ENCODE measurements around the gene PYM1. TPM values are rescaled to one million over a fixed set of nuclear protein-coding genes. Genes with fewer than 3 reads are reported as not detected.

Gene PYM1
- total and polyA plus RNA-seq, 2 of the 8 experiments (the other 6 are each of a cell fraction or from before 2014, with no cell fraction given): 38.7 to 58.5 TPM

DNA sequence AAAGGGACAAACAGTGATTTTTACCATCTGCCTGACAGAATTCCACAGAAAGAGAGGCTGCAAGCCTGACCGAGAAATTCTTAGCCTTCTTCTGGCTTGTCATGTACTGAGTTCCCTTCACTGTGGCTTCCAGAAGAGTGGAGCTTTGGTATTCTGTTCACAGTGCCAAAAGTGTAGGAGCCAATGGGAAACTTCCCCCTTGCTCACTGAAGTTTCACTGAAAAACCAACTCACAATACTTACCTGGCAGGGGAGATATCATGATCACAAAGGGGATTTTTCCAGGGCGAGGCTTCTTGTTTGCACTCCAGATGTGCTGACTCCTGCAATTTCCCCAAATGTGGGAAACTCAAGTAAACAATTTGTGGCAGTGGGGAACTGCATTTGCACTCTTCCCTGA is 53.3 kb downstream of the PYM1 start:
- no peak overlapping the region for H3K23ac ChIP-seq (ENCODE audit: insufficient read length)
- H3K4ac ChIP-seq (replicated peaks; ENCODE audit: insufficient read length, low read depth, low read length): no peak overlapping the region
- no peak overlapping the region for H3K14ac ChIP-seq (ENCODE audit: insufficient read length)
- no peak overlapping the region for H4K5ac ChIP-seq (ENCODE audit: insufficient read length, low read depth, low read length)
- no peak overlapping the region for H3K9ac ChIP-seq (replicated peaks in 1 of 4; ENCODE audit: extremely low read depth in 1 of 4, low read depth in 3 of 4, low read length in 3 of 4)
- 86% methylated on average over 2 of the region's 2 CpGs; no CpG with 5 or more reads in 1 of the 2 experiments for WGBS, 2 experiments (ENCODE audit: extremely low coverage in 1 of 2, insufficient coverage in 1 of 2, insufficient read length in 1 of 2, insufficient replicate concordance in 2 of 2, low coverage in 1 of 2, low lambda C conversion rate in 2 of 2, missing lambda C conversion rate in 1 of 2)
- H3K4me1 ChIP-seq (replicated peaks in 1 of 4; ENCODE audit: control insufficient read depth in 3 of 4, insufficient read depth in 4 of 4, low read length in 3 of 4): peaks cover 0 to 4% (median 3%) of the 10 kb centered on the region in 4 experiments; a peak in 4 of 7 replicates
- no peak overlapping the region for H3K56ac ChIP-seq (replicated peaks; ENCODE audit: insufficient read length, low read depth, low read length)
- H2BK12ac ChIP-seq (ENCODE audit: low read depth, low read length): no peak overlapping the region
- ChIA-PET CTCF (ENCODE audit: partially characterized antibody) (no interaction called here), POLR2A (ENCODE audit: partially characterized antibody) (interaction anchor here (0.8 to 1.4 kb wide), 2 partner anchors 21 to 44 kb away, joined by 3 to 5 read pairs; no protein-coding TSS in a partner anchor)
- H4K8ac ChIP-seq (ENCODE audit: extremely low read depth, insufficient read depth, low read length): no peak overlapping the region
- H3K27ac ChIP-seq (ENCODE audit: low read depth, low read length): no peak overlapping the region
- H3K23me2 ChIP-seq (ENCODE audit: low read depth, low read length): no peaks in the 10 kb centered on the region
- no peak overlapping the region for H2BK20ac ChIP-seq (ENCODE audit: low read length)
- no peaks in the 10 kb centered on the region for H3K36me3 ChIP-seq (ENCODE audit: control insufficient read depth in 2 of 4, insufficient read depth in 4 of 4, low read length in 3 of 4)
- no peaks in the 10 kb centered on the region for H4K20me1 ChIP-seq (replicated peaks in 1 of 2; ENCODE audit: control insufficient read depth in 1 of 2, insufficient read depth in 2 of 2, low read length in 2 of 2)
- no peak overlapping the region for H2BK15ac ChIP-seq (ENCODE audit: low read length)
- FAIRE-seq: no peak
- H3K79me1 ChIP-seq (ENCODE audit: low read depth, low read length): no peaks in the 10 kb centered on the region
- no peaks in the 10 kb centered on the region for H3K27me3 ChIP-seq (replicated peaks in 1 of 4; ENCODE audit: control insufficient read depth in 3 of 4, extremely low read depth in 1 of 4, insufficient read depth in 3 of 4, low read length in 3 of 4)
- no peak overlapping the region for H2BK120ac ChIP-seq (replicated peaks; ENCODE audit: low read depth, low read length)
- no peak overlapping the region for H3K4me2 ChIP-seq (ENCODE audit: insufficient read depth in 1 of 2, low read depth in 2 of 2, low read length in 2 of 2)
- H3K4me3 ChIP-seq (ENCODE audit: extremely low read depth in 1 of 4, insufficient read depth in 2 of 4, low read depth in 3 of 4, low read length in 4 of 4): no peak overlapping the region
- H3K18ac ChIP-seq (ENCODE audit: extremely low read depth, low read length): no peak overlapping the region
- no peaks in the 10 kb centered on the region for H3K79me2 ChIP-seq (ENCODE audit: control insufficient read depth in 1 of 2, insufficient read depth in 2 of 2, low read length in 2 of 2)
- no peak for DNase-seq (ENCODE audit: low read depth in 1 of 2, low spot score in 2 of 2)
- H4K91ac ChIP-seq (replicated peaks; ENCODE audit: insufficient read length, low read length): no peak overlapping the region
- no peak overlapping the region for H2AK5ac ChIP-seq (ENCODE audit: low read depth, low read length)
- H2BK5ac ChIP-seq (ENCODE audit: low read depth, low read length): no peak overlapping the region
- no peaks in the 10 kb centered on the region; a peak in 1 of 4 replicates for H3K9me3 ChIP-seq (ENCODE audit: insufficient read depth in 2 of 2, low read depth in 1 of 2, low read length in 1 of 2)
- no peak overlapping the region; the same call in 1 of the 2 replicates for H2AFZ ChIP-seq (ENCODE audit: low read length)
- TF ChIP-seq BRCA1 (IDR thresholded peaks at IDR 0.05; ENCODE audit: low read depth, low read length) (no peak), RBBP5 (IDR thresholded peaks at IDR 0.05; ENCODE audit: borderline replicate concordance, low read depth, low read length) (no peak), SUZ12 (IDR thresholded peaks at IDR 0.05; ENCODE audit: low read length) (no peak), POLR2A (IDR thresholded peaks at IDR 0.05; ENCODE audit: control extremely low read depth in 1 of 2, low read depth in 2 of 2, low read length in 2 of 2) (no peak), GABPA (IDR thresholded peaks at IDR 0.05; ENCODE audit: borderline replicate concordance, insufficient read depth, low read length) (no peak), TCF12 (IDR thresholded peaks at IDR 0.05; ENCODE audit: low read depth, low read length) (no peak), TEAD4 (IDR thresholded peaks at IDR 0.05; ENCODE audit: low read depth, low read length) (no peak), SP1 (IDR thresholded peaks at IDR 0.05; ENCODE audit: low read depth, low read length) (no peak), CHD1 (IDR thresholded peaks at IDR 0.05; ENCODE audit: low read depth, low read length) (no peak), HDAC2 (IDR thresholded peaks at IDR 0.05; ENCODE audit: borderline replicate concordance in 1 of 2, low read depth in 2 of 2, low read length in 2 of 2) (no peak), SAP30 (IDR thresholded peaks at IDR 0.05; ENCODE audit: insufficient read depth, insufficient replicate concordance, low read length) (no peak), GTF2F1 (IDR thresholded peaks at IDR 0.05; ENCODE audit: borderline replicate concordance, low read depth, low read length) (no peak)
- TF ChIP-seq, protein P1, sequence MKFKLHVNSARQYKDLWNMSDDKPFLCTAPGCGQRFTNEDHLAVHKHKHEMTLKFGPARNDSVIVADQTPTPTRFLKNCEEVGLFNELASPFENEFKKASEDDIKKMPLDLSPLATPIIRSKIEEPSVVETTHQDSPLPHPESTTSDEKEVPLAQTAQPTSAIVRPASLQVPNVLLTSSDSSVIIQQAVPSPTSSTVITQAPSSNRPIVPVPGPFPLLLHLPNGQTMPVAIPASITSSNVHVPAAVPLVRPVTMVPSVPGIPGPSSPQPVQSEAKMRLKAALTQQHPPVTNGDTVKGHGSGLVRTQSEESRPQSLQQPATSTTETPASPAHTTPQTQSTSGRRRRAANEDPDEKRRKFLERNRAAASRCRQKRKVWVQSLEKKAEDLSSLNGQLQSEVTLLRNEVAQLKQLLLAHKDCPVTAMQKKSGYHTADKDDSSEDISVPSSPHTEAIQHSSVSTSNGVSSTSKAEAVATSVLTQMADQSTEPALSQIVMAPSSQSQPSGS (IDR thresholded peaks at IDR 0.05; ENCODE audit: low read length): no peak

Measured in H1 (cell line).